Globus pallidus (tissue), 1 donor: Measurements from ENCODE around the gene CASD1.

Experiments used
- DNase-seq: peaks from one replicate; pipeline ENCODE4 v3.0.0-alpha.2; 2015; ENCODE audit warnings: low spot score

CASD1 gene

DNA sequence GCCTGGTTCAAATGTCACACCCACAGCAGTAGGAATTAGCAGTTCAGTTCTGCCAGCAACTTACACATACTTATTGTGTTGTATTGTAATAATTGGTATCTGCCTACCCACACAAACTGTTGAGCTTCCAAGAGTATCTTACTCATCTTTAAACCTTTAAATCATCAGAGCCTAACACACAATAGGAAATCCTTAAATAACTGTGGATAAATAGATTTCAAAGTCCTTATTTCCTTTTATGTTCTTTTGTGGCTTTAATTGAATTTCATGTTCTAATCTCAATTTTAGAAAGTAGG is 3.9 kb downstream of the CASD1 start:
- no peak for DNase-seq

DNA sequence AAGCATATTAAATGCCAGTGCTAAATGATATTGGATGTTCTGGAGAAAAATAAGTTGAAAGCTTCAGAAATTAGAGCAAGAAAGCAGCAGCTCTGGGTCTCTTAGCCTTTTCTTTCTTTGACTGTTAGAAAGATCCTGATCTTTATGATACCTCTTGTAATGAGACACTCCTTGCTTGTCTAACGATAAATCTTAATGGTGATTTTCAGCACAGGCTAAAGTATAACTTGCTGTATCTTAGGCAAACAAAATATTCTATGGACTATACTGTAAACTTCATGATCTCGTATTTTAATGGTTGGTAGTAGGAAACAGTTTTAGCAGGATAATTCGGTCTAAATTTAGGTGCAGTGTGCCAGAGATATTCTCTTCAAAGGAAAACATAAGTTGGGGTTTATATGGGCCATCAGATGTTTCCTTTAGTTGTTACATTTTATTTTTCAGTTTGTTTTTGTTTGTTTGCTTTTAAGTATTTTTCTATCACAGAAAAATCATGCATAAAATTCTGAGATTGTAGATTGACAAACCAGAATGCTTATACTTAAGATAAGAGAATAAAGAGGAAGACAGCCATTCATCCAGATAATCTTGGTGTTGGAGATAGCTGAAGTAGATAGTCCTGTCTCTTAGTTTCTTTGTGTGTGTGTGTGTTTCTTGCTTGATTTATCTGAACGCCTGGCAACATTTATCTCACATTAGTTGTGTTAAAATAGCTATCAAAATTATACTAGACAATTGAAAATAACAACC is 4.7 kb downstream of the CASD1 start:
- no peak for DNase-seq

DNA sequence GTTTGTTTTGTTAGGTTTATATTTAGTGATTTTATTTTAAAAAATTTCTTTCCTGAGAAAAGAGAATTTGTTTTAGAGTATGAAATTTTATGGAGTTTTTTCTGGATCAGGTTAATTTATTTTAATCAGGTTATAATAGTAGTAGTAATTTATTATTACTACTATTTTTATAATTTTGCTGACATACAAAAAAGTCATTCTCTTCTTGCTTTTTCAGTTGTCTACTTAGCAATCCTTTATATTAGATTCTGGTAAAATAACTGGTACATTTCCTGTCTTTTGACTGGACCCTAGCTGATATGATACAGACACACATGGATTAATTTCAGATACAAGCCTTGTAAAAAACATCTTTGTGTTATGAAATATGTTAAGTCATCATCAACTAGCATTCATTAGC is 5.3 kb downstream of the CASD1 start:
- DNase-seq = no peak

- DNase-seq = no peak
Measured at GRCh38 chr7:94525923-94526322, 16.3 kb downstream of the CASD1 start.

DNA sequence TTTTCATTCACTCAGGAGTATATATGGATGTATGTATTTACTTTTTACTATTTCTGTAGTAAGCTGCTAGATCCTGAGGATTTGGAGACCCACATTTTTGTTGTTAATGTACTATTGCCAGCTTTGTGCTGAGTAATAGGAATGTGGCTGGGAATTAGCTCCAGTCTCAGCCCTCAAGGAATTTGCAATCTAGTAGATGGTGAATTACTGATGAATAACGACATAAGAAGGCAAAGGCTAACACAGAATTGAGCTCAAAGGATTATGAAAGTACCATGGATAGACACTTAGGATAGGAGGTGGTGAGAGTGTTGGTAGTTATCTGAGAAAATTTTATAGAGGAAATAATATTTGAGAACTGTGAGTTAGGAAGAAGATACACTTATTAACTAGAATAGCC is 19.9 kb downstream of the CASD1 start:
- no peak for DNase-seq

GRCh38 chr7:94530109-94530508 is 20.5 kb downstream of the CASD1 start:
- no peak for DNase-seq

DNA sequence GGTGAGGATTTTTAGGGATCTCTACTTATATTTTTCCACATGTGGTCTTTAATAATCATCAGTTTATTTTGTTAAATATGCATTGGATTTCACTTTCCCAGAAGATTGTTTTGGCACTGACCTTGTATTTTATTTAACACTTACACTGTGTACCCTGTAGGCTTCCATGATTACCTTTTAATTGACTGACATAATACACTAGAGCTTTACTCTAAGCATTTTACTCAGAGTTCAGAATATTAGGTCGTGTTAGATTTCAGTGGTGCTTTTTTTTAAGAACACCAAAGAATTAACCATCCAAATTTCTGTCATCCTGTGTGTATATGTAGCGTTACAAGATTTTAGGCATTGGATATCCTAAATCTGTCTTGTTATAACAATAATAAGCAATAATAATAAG is 23.1 kb downstream of the CASD1 start:
- no peak for DNase-seq

GRCh38 chr7:94540428-94540827 is 30.8 kb downstream of the CASD1 start:
- DNase-seq = no peak

GRCh38 chr7:94547126-94547525 is 37.5 kb downstream of the CASD1 start:
- no peak for DNase-seq

- no peak for DNase-seq
Measured at GRCh38 chr7:94556028-94556427, 46.4 kb downstream of the CASD1 start.

- no peak for DNase-seq
Measured at GRCh38 chr7:94557215-94557614, 47.6 kb downstream of the CASD1 start.

- no peak for DNase-seq
Measured at GRCh38 chr7:94559972-94560371, 50.4 kb downstream of the CASD1 start.

- no peak for DNase-seq
Measured at GRCh38 chr7:94561841-94562514, 52.4 kb downstream of the CASD1 start.

DNA sequence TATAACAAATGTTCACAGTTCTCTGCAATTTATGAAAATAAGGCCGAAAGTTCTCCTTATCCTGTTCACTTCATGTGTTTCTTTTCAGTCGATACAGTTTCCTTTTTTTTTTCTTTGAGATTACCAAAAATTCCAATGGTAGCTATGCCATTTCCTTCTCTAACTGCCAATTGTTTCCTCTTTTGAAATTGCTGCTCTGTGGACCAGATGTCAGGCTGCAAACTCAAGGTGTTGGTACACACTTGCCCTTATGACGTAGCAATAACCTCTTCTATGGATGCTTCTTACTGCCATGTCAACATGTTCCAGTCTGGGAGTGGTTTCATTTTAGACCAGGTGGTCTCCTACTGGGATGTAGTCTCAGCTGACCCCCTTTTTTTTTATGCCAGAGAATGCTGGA is 52.9 kb downstream of the CASD1 start:
- no peak for DNase-seq

- no peak for DNase-seq
Measured at GRCh38 chr7:94565247-94565894, 55.8 kb downstream of the CASD1 start.

DNA sequence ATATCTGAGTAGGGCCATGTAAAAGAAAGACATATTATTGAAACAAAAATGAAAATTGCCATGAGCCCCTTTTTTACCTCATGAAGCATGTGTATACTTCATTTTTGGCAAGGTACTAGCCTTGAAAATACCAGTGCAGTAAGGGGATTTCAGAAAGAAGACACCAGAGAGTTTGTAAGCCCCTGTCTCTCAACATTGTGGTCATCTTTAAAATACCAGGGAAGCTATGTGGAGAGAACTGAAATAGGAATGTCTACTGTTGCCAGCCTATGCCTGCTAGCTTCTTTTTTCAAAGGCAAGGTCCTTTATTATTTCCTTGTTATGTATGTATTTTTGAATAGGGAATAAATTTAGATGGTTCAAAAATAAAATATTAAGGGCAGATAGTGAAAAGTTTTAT is 57.8 kb downstream of the CASD1 start:
- DNase-seq = no peak

DNA sequence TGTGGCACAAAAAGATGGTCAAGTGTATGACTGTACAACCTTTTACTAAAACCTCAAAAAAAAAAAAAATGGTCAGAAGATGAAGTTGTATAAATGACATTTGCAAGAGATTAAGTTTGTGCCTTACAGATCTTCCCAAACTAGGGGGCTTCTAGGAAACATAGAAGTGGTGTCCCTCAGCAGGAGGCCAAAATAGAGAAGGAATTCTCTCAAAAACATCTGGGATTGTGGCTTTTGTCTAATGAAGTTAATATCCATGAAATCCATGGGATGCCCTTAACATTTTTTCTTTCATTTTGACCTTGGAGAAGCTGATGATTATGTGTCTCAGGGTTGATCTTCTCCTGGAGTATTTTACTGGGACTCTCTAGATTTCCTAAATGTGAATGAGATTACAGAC is 62.2 kb downstream of the CASD1 start:
- no peak for DNase-seq

GRCh38 chr7:94575646-94576045 is 66.0 kb downstream of the CASD1 start:
- no peak for DNase-seq

DNA sequence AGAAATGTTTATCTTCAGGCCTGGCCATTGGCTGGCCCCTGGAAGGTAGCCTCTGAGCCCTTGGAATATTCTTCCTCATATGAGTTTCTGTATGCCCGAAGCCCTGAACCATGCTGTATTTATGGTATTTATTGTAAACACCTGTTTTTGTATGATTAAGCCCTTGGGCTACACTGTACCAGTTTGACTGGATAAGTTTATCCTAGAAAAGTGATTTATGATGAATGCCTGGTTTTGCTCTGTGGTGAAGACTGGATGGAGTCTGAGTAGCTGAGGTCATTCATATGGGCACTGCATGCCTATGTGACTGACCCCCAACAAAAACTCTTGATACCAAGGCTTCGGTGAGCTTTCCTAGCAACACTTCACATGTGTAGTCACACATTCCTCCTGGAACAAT is 66.7 kb downstream of the CASD1 start:
- DNase-seq = no peak

DNA sequence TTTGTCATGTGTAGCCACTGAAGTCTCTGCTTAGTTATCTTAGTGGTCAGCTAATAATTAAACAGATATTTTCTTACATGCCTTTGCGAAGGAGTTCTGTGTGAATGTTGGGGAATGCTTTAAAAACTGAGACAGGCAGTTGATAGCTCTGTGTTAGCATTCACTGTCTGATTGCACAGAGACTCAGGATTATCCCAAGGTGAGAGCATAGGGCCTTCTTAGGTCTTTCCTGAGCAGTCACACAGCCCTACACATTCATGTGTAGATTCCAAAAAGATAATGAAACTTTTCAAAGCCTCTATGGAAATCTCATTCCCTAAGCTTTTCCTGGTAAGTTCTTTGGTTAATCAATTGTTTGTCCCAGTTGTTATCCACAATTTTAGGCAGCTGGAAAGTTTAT is 67.7 kb downstream of the CASD1 start:
- no peak for DNase-seq

GRCh38 chr7:94578614-94579013 is 69.0 kb downstream of the CASD1 start:
- no peak for DNase-seq

DNA sequence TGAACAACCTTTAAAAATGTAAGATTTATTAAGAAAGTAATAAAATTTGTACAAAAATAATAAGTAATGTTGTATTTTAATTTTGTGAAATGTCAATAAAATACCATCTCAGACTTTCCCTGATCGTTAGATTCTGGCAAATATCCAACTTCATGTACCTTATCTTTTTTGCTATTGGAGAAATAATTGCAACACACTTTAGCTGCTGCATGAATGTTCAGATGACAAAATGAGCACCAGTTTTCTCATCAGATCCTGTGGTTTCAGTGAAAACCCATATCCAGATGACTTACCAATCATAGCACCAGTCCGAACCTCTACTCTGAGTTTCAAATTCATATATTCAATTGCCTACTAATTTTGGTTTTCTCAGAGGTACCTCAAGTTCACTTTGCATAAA is 69.9 kb downstream of the CASD1 start:
- DNase-seq = no peak

- no peak for DNase-seq
Measured at GRCh38 chr7:94580601-94581000, 71.0 kb downstream of the CASD1 start.

GRCh38 chr7:94584113-94584512 is 74.5 kb downstream of the CASD1 start:
- no peak for DNase-seq
